ENCODE measurements around the gene YJU2. TPM values are rescaled to one million over a fixed set of nuclear protein-coding genes. Genes with fewer than 3 reads are reported as not detected.

The YJU2 gene
- total RNA-seq, 1 donor from 2014 or later, result 21.7 TPM

GRCh38 chr19:4305659-4306058 lies 58.8 kb downstream of the YJU2 start:
- DNase-seq (ENCODE audit: extremely low spot score, unreplicated experiment), result no peak
- H3K27ac Mint-ChIP-seq (ENCODE audit: unreplicated experiment), result no peak overlapping the region
- no peaks in the 10 kb centered on the region for H3K9me3 Mint-ChIP-seq (ENCODE audit: unreplicated experiment)
- no peaks in the 10 kb centered on the region for H3K27me3 Mint-ChIP-seq (ENCODE audit: unreplicated experiment)
- H3K4me1 Mint-ChIP-seq (ENCODE audit: unreplicated experiment), result peaks cover 10% of the 10 kb centered on the region
- TF ChIP-seq, protein P1, sequence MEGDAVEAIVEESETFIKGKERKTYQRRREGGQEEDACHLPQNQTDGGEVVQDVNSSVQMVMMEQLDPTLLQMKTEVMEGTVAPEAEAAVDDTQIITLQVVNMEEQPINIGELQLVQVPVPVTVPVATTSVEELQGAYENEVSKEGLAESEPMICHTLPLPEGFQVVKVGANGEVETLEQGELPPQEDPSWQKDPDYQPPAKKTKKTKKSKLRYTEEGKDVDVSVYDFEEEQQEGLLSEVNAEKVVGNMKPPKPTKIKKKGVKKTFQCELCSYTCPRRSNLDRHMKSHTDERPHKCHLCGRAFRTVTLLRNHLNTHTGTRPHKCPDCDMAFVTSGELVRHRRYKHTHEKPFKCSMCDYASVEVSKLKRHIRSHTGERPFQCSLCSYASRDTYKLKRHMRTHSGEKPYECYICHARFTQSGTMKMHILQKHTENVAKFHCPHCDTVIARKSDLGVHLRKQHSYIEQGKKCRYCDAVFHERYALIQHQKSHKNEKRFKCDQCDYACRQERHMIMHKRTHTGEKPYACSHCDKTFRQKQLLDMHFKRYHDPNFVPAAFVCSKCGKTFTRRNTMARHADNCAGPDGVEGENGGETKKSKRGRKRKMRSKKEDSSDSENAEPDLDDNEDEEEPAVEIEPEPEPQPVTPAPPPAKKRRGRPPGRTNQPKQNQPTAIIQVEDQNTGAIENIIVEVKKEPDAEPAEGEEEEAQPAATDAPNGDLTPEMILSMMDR (IDR thresholded peaks at IDR 0.05), result no peak
- no peaks in the 10 kb centered on the region for H3K36me3 Mint-ChIP-seq (ENCODE audit: unreplicated experiment)
- H3K4me3 Mint-ChIP-seq (ENCODE audit: unreplicated experiment), result peak overlapping the region; percentile 69

- H3K4me1 Mint-ChIP-seq (ENCODE audit: unreplicated experiment), result peaks cover 2% of the 10 kb centered on the region
- no peaks in the 10 kb centered on the region for H3K9me3 Mint-ChIP-seq (ENCODE audit: unreplicated experiment)
- no peaks in the 10 kb centered on the region for H3K27me3 Mint-ChIP-seq (ENCODE audit: unreplicated experiment)
- no peak overlapping the region for H3K4me3 Mint-ChIP-seq (ENCODE audit: unreplicated experiment)
- no peak for DNase-seq (ENCODE audit: extremely low spot score, unreplicated experiment)
- H3K27ac Mint-ChIP-seq (ENCODE audit: unreplicated experiment), result no peak overlapping the region
- TF ChIP-seq, protein P1 (IDR thresholded peaks at IDR 0.05), result no peak
- H3K36me3 Mint-ChIP-seq (ENCODE audit: unreplicated experiment), result peaks cover 3% of the 10 kb centered on the region
Measured at GRCh38 chr19:4310247-4311121, 63.6 kb downstream of the YJU2 start.

- Mint-ChIP-seq H3K9me3 (ENCODE audit: unreplicated experiment) (no peaks in the 10 kb centered on the region), H3K4me3 (ENCODE audit: unreplicated experiment) (no peak overlapping the region), H3K36me3 (ENCODE audit: unreplicated experiment) (peaks cover 8% of the 10 kb centered on the region), H3K27ac (ENCODE audit: unreplicated experiment) (no peak overlapping the region), H3K27me3 (ENCODE audit: unreplicated experiment) (no peaks in the 10 kb centered on the region), H3K4me1 (ENCODE audit: unreplicated experiment) (no peaks in the 10 kb centered on the region)
- TF ChIP-seq, protein P1 (IDR thresholded peaks at IDR 0.05), result no peak
- no peak for DNase-seq (ENCODE audit: extremely low spot score, unreplicated experiment)
Measured at GRCh38 chr19:4313847-4314490, 67.1 kb downstream of the YJU2 start.

GRCh38 chr19:4316956-4317355 lies 70.1 kb downstream of the YJU2 start:
- no peak overlapping the region for H3K27ac Mint-ChIP-seq (ENCODE audit: unreplicated experiment)
- H3K4me3 Mint-ChIP-seq (ENCODE audit: unreplicated experiment), result no peak overlapping the region
- DNase-seq (ENCODE audit: extremely low spot score, unreplicated experiment), result no peak
- TF ChIP-seq, protein P1 (IDR thresholded peaks at IDR 0.05), result no peak
- no peaks in the 10 kb centered on the region for H3K27me3 Mint-ChIP-seq (ENCODE audit: unreplicated experiment)
- peaks cover 10% of the 10 kb centered on the region for H3K9me3 Mint-ChIP-seq (ENCODE audit: unreplicated experiment)
- H3K4me1 Mint-ChIP-seq (ENCODE audit: unreplicated experiment), result no peaks in the 10 kb centered on the region
- peaks cover 5% of the 10 kb centered on the region for H3K36me3 Mint-ChIP-seq (ENCODE audit: unreplicated experiment)

DNA sequence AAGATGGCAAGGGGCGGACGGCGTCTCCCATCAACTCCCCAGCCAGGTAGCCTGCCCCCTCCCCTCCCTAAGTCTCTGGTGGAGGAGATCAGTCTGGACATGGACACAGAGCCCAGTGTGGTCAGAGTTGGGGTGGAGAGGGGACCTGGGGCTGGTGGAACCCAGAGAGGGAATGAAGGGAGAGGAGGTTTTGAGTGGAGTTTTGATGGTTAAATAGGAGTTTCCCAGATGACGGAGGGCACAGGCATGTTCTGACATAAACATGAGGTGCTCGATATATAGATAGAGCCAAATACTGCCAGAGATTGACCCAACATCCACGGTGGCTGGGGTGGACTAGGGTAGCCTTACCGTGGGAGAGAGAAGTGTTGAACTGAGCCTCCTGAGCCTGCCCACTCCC lies 71.6 kb downstream of the YJU2 start:
- Mint-ChIP-seq H3K27ac (ENCODE audit: unreplicated experiment) (no peak overlapping the region), H3K36me3 (ENCODE audit: unreplicated experiment) (peaks cover 5% of the 10 kb centered on the region), H3K27me3 (ENCODE audit: unreplicated experiment) (no peaks in the 10 kb centered on the region), H3K4me1 (ENCODE audit: unreplicated experiment) (no peaks in the 10 kb centered on the region), H3K9me3 (ENCODE audit: unreplicated experiment) (peaks cover 10% of the 10 kb centered on the region), H3K4me3 (ENCODE audit: unreplicated experiment) (no peak overlapping the region)
- TF ChIP-seq, protein P1 (IDR thresholded peaks at IDR 0.05), result no peak
- no peak for DNase-seq (ENCODE audit: extremely low spot score, unreplicated experiment)
